HCT116 (cell line): ENCODE results near the gene BLOC1S5.

Experiments used
- CTCF ChIP-seq, 3 experiments: fragments of 200-600 bp in 1 of 3; sonication (generic) in 1 of 3; IDR thresholded peaks in 2 of 3; conservative IDR thresholded peaks in 1 of 3; 2 replicates each; pipeline ENCODE4 v1.5.1; 2012 to 2017; ENCODE audit warnings: low read depth in 2 of 3, low read length in 2 of 3, antibody characterized with exemption in 1 of 3, borderline replicate concordance in 1 of 3, control low read depth in 1 of 3, mild to moderate bottlenecking in 1 of 3, mixed read lengths in 1 of 3, mixed run types in 1 of 3, moderate library complexity in 1 of 3; ENCODE audit not compliant: insufficient read depth in 1 of 3
- ELF1 ChIP-seq: IDR thresholded peaks from 2 replicates; pipeline ENCODE4 v1.6.1; 2012; ENCODE audit warnings: low read depth, borderline replicate concordance
- EZH2 ChIP-seq: fragments of 200-600 bp; sonication (generic); IDR thresholded peaks from 2 replicates; pipeline ENCODE4 v1.6.1; 2017; ENCODE audit warnings: antibody characterized with exemption, mixed run types
- EZH2phosphoT487 ChIP-seq: fragments of 200-600 bp; IDR thresholded peaks from 2 replicates; pipeline ENCODE4 v1.6.1; 2018; ENCODE audit warnings: antibody characterized with exemption, borderline replicate concordance
- MAX ChIP-seq: IDR thresholded peaks from 2 replicates; pipeline ENCODE4 v1.6.1; 2012
- POLR2A ChIP-seq: IDR thresholded peaks from 2 replicates; pipeline ENCODE4 v1.7.0; 2011; ENCODE audit warnings: borderline replicate concordance; ENCODE audit not compliant: insufficient read depth, insufficient read length; ENCODE audit errors: extremely low read depth
- RAD21 ChIP-seq: IDR thresholded peaks from 2 replicates; pipeline ENCODE4 v1.6.1; 2012; ENCODE audit warnings: low read depth, mild to moderate bottlenecking
- YY1 ChIP-seq: IDR thresholded peaks from 2 replicates; pipeline ENCODE4 v1.6.1; 2011; ENCODE audit warnings: low read length, low read depth, moderate library complexity, mild to moderate bottlenecking; ENCODE audit not compliant: insufficient replicate concordance; ENCODE audit errors: extremely low read depth
- TF ChIP-seq, protein P1 (sequence below): IDR thresholded peaks from 2 replicates; pipeline ENCODE4 v1.6.1; 2012; ENCODE audit warnings: low read depth

DNA sequence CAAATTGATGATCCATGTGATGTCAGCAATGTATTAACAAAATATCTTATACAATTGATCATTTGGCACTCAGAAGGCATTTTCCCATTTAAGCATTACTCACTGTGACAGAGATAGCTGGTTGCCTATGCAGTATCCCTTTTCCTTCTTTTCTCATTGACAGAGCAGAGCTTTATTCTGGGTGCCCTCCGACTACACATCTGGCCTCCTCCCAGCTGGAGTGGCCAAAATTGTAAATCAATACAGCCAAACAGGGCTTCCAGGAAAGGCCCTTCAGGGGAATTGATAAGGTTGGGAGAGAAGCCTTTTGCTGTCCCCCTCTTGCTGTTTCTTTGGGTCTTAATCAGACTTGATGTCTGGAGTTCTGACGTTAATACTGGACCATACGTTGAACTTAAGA lies 9.6 kb upstream of the BLOC1S5 start:
- no peak for TF ChIP-seq RAD21
- TF ChIP-seq POLR2A = no peak
- TF ChIP-seq CTCF (IDR thresholded peaks at IDR 0.05 in 2 of 3, conservative IDR thresholded peaks at IDR 0.05 in 1 of 3; ENCODE audit: borderline replicate concordance in 1 of 3, insufficient read depth in 1 of 3, low read depth in 2 of 3, low read length in 2 of 3) = no peak
- TF ChIP-seq EZH2 = no peak
- no peak for TF ChIP-seq YY1
- no peak for TF ChIP-seq MAX
- no peak for TF ChIP-seq EZH2phosphoT487
- TF ChIP-seq, protein P1, sequence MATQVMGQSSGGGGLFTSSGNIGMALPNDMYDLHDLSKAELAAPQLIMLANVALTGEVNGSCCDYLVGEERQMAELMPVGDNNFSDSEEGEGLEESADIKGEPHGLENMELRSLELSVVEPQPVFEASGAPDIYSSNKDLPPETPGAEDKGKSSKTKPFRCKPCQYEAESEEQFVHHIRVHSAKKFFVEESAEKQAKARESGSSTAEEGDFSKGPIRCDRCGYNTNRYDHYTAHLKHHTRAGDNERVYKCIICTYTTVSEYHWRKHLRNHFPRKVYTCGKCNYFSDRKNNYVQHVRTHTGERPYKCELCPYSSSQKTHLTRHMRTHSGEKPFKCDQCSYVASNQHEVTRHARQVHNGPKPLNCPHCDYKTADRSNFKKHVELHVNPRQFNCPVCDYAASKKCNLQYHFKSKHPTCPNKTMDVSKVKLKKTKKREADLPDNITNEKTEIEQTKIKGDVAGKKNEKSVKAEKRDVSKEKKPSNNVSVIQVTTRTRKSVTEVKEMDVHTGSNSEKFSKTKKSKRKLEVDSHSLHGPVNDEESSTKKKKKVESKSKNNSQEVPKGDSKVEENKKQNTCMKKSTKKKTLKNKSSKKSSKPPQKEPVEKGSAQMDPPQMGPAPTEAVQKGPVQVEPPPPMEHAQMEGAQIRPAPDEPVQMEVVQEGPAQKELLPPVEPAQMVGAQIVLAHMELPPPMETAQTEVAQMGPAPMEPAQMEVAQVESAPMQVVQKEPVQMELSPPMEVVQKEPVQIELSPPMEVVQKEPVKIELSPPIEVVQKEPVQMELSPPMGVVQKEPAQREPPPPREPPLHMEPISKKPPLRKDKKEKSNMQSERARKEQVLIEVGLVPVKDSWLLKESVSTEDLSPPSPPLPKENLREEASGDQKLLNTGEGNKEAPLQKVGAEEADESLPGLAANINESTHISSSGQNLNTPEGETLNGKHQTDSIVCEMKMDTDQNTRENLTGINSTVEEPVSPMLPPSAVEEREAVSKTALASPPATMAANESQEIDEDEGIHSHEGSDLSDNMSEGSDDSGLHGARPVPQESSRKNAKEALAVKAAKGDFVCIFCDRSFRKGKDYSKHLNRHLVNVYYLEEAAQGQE = no peak
- no peak for TF ChIP-seq ELF1
